Measurements from ENCODE around the gene LCE1E. TPM values are rescaled to one million over a fixed set of nuclear protein-coding genes. Genes with fewer than 3 reads are reported as not detected.

Gene LCE1E
- total RNA-seq, 1 donor from 2014 or later = not detected

Other genes with a start within 250 kb of the LCE1E start
- not detected for gene LCE3E, start 219.5 kb upstream of the LCE1E start, total RNA-seq
- not detected for gene LCE3D, start 205.7 kb upstream of the LCE1E start, total RNA-seq
- gene LCE3C, start 186.0 kb upstream of the LCE1E start, total RNA-seq = not detected
- gene LCE3B, start 172.4 kb upstream of the LCE1E start, total RNA-seq = not detected
- not detected for gene LCE3A, start 163.2 kb upstream of the LCE1E start, total RNA-seq
- not detected for gene LCE2D, start 122.9 kb upstream of the LCE1E start, total RNA-seq
- not detected for gene LCE2C, start 111.0 kb upstream of the LCE1E start, total RNA-seq
- gene LCE2B, start 100.1 kb upstream of the LCE1E start, total RNA-seq = not detected
- not detected for gene LCE2A, start 87.9 kb upstream of the LCE1E start, total RNA-seq
- gene LCE4A, start 78.1 kb upstream of the LCE1E start, total RNA-seq = not detected
- gene KPRP, start 28.2 kb upstream of the LCE1E start, total RNA-seq = not detected
- gene LCE1F, start 11.1 kb upstream of the LCE1E start, total RNA-seq = not detected
- gene LCE1D, start 10.5 kb downstream of the LCE1E start, total RNA-seq = not detected
- gene LCE1C, start 20.4 kb downstream of the LCE1E start, total RNA-seq = not detected
- gene LCE1B, start 25.7 kb downstream of the LCE1E start, total RNA-seq = not detected
- gene LCE1A, start 41.2 kb downstream of the LCE1E start, total RNA-seq = not detected
- not detected for gene LCE6A, start 56.6 kb downstream of the LCE1E start, total RNA-seq
- not detected for gene LCE7A, start 73.7 kb downstream of the LCE1E start, total RNA-seq
- gene SMCP, start 92.1 kb downstream of the LCE1E start, total RNA-seq = not detected
- not detected for gene IVL, start 122.3 kb downstream of the LCE1E start, total RNA-seq
- gene SPRR5, start 160.9 kb downstream of the LCE1E start, total RNA-seq = not detected
- not detected for gene SPRR4, start 184.4 kb downstream of the LCE1E start, total RNA-seq
- not detected for gene SPRR1A, start 197.8 kb downstream of the LCE1E start, total RNA-seq
- not detected for gene SPRR3, start 215.5 kb downstream of the LCE1E start, total RNA-seq
- not detected for gene SPRR1B, start 244.9 kb downstream of the LCE1E start, total RNA-seq

Data from upper lobe of right lung (tissue), 1 donor.